GM19395 (cell line): ENCODE data around the gene OTOG.

Source experiments
- ATAC-seq: cut with Tn5 transposase; IDR thresholded peaks from one replicate; pipeline ENCODE4 v1.9.1; 2021; ENCODE audit warnings: mild to moderate bottlenecking, moderate library complexity; ENCODE audit not compliant: unreplicated experiment

OTOG gene

DNA sequence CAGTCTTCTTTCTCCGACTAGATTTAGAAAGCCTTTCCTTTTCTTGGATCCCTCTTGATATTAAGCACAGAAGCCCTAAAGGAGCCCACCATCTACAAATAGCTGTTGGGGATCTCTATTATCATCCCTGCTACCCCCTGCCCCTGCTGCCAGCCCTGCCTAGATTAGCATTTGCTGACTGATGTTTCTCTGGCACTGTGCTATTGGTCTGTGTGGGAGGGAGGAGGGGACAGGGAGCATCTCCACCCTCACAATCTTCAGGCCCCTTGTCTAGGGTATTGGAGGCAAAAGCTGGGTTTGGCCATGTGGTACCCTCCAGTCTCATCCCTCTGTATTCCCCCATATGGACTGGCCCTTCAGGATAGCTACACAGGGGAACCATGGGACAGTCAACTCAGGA lies 9.0 kb upstream of the OTOG start:
- no peak for ATAC-seq

- no peak for ATAC-seq
Observed at GRCh38 chr11:17538731-17539130, 8.3 kb upstream of the OTOG start.

DNA sequence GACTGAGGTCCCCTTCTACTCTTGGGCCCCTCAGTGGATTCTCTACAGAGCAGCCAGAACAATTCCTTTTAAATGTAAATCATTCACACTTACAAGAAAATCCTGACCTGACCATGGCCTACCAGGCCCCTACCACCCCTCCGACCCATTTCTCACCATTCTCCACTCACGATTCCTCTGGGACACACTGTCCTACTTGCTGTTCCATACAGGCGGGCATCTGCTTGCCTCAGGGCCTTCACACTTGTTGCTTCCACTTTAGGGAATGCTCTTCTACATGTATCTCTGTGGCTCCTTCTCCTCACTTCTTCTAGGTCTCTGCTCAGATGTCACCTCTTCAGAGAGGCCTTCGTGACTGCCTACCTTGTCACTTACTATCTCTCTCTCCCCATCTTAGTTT lies 6.3 kb upstream of the OTOG start:
- no peak for ATAC-seq

DNA sequence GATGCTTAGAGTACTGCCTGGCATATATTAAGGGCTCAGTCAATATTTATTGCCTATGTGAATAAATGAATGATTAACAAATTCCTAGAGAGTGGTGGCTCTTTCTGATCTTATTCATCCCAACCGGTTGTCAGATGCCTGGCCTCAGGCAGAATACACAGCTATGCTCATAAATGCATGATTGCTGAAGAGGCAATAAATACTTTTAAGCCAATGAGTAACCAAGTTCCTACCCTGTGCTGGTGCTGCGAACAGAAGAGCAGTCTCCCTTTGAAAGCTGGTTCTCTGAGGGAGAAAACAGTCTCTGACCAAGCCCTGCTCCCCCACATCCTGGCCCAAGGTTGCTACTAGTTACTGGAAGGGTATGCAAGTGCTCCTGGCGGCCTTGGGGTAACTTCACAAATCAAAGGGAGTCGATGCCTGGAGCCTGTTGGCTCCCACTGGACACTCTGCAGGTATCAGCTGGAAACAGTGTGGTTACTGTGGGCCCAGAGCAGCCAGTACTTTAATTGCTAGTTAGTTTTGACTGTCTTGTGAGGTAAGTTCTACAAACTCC lies 5.7 kb upstream of the OTOG start:
- no peak for ATAC-seq

DNA sequence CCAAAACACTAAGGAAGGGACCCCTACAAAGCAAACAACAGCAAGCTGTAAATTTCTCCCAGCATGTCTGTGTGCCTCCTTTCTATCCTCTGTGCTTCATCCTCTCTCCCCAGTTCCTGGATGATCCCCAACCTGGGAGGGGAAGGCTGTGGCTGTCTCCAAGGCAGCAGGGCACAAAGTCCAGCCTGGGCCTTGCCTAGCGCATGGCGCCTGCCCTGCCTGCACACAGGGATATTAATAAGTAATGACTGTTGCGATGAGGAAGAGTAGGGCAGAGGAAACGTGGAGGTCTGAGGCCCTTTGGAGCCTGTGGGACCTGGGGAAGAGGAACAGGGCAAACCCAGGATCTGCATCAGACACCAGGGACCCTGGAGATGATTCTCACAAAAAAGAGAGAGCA lies 4.8 kb upstream of the OTOG start:
- ATAC-seq, result no peak

DNA sequence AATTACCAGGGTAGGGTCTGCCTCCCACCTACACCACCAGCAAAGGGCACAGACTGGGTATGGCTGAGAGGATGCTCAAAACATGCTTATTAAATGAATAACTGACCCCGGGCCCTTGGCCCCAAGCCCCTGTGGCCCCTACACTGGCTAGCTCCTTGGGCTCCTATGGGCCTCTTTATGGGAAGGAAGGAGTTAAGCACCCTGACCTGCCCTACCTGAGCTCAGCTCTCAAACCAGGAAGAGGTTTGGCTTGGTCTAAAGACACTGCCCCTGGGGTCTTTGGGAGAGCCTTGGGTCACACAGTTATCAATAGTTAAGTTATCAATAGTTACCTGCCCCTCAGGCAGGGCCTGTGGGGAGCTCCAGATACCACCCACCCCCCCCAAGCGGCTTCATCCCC lies 4.0 kb upstream of the OTOG start:
- ATAC-seq, result no peak

GRCh38 chr11:17543574-17544180 lies 3.4 kb upstream of the OTOG start:
- ATAC-seq, result no peak

DNA sequence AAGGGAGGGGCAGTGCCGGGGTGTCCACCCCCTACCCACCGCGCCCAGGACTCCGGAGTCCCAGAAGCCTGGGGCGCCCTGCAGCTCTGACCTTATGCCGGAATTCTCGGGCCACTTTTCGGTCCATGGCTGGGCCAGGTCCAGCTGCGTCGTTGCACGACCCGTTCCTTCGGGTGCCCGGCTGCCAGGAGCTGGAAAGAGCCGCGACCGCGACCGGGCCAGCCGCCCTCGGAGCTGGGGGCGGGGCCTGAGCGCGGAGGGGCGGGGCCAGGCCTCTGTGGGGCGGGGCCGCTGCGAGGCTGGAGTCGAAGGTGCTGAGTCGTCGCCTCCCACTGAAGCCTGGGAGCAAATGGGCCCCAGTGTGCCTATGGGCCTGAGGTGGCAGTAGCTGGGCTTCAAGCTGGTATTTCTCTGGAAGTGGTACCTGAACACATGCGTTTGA lies 2.9 kb upstream of the OTOG start, which contains the start of gene USH1C:
TSS of gene USH1C (minus strand) at position 236 of the 442 bp plus-strand sequence. CDS start at position 127, 109 bp downstream.
- no peak for ATAC-seq

DNA sequence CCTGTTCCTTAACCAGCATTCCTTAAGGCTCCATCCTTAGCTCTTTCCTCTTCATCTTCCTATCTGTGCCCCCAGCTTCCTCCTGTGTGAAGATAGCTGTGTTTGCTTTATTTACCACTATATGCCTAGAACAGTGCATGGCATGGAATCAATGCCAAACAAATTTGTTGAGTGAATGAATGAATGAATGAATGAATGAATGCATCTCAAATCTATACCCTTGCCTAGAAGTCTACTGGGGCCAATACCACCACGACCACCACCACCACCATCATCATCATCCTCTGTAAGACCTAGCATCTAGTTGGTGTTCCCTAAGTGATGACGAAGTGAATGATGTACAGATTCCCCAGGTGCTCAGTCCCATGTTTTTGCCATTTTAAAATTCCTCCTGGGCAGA lies 819 bp upstream of the OTOG start:
- ATAC-seq, result no peak

GRCh38 chr11:17547932-17548331 lies 873 bp downstream of the OTOG start:
- ATAC-seq, result no peak

DNA sequence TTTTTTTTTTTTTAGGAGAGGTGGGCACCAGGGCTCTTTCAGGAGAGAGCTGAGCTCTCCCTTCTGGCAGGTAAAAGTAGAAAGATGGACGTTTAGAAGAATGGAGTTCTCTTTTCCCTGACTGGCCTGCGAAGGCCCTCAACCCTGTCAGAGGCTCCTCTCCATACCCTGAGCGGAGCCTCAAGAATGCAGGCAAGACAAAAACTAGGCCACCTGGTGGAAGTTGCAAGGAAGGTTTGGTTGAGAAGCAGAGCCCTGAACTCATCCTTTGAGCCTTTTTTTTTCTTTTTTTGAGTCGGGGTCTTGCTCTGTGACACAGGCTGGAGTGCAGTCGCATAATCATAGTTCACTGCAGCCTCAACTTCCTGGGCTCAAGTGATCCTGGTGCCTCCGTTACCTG lies 1.4 kb downstream of the OTOG start:
- no peak for ATAC-seq

DNA sequence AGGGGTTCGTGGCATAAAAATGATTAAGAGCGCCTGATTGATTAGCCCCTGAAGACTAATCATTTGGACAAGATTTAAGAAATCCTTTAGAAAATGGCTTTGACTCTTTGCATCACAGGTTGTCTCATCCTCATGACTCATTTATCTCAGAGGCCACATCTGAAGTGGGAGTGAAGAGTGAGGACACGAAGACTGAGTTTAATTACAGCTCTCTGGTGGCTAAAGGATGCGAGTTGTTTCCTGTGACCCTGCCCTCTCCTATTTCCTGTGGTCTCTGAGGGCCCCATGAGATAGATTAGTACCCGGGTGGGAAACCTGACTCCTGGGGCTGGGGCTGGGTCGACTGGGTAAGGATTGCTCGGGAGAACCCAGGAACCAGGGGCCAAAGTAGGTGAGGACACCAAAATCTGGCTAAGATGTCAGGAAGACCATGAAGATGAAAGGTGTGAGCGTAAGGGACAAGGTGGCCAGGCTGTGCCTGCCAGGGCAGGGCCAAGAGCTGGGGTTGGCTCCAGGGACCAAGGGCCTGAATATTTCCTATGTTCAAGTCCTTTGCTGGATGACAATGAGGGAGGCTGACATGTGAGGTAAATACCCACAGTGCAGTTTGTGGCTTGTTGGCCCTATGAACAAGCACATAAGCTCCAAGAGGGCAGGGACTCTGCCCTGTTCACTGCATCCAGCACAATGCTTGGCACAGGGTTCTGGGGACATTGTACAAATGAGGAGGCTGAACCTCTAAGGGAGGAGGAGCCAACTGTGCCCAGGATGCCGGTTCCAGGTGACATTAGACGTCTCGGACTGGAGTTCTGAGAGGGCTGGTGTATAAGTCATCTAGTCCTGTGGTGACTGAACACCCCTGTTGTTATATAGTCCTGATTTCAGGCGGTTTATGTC lies 3.6 kb downstream of the OTOG start:
- ATAC-seq, result no peak

- ATAC-seq, result no peak
Observed at GRCh38 chr11:17551347-17552040, 4.4 kb downstream of the OTOG start.

- ATAC-seq, result no peak
Observed at GRCh38 chr11:17552041-17552355, 4.9 kb downstream of the OTOG start.

GRCh38 chr11:17552392-17553248 lies 5.6 kb downstream of the OTOG start:
- ATAC-seq, result no peak

- no peak for ATAC-seq
Observed at GRCh38 chr11:17553249-17553546, 6.1 kb downstream of the OTOG start.

DNA sequence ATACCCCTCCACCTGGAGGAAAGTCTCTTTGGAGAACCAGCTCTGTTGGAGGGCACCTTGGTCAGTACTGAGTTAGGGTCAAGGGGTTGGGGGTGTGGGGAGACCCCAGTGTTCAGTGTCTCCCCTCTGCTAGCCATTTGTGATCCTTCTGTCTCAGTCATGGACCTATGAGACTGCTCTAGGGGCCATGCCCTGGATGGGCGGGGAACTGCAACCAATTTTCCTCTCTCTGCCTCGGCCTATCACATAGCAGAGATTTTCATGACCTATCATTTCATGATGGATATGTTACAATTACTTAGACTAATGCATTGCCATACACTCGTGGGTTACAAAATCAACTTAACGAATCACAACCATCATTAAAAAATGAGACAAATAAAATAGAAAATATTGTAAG lies 7.4 kb downstream of the OTOG start:
- no peak for ATAC-seq

DNA sequence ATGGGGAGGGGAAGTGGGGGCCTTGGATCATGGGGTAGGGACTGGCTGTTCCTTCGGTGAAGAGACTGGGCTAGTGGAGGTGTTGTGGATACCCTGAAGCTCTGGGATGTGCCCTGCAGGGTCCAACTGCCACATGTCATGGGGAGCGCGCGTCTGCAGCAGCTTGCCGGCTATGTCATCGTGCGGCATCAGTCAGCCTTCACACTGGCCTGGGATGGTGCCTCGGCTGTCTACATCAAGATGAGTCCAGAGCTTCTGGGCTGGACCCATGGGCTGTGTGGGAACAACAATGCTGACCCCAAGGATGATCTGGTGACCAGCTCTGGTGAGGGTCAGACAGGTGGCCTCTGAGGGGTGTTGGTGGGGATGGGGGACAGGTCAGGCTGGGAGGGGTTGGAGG lies 9.9 kb downstream of the OTOG start:
- no peak for ATAC-seq

DNA sequence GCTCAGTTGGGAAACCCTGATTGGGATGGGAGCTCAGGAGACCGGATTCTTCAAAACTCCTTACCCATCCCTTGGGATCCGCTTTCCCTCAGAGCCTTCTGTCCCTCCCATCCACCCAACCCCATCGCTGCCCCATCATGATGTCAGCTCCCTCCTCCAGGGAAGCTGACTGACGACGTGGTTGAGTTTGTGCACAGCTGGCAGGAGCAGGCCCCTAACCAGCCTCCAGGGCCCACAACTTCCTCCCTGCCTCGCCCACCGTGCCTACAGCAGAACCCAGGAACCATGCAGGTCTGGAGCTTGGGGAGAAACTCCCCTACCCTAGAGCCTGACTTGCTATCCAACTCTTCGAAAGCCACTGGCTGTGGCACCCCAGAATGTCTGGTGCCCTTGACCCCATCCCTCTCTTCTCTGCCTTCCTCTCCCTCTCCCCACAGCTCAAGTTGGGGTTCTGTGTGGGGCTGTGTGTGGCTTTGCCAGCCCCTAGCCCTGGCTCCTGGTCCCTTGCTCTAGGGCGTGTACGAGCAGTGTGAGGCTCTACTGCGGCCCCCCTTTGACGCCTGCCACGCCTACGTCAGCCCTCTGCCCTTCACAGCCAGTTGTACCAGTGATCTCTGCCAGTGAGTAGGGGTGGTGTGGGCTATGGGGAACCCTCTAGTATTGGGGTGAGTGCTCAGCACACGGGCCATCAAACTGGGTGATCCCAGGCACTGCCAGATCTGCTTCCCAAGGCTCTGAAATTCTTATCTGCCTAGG lies 11.1 kb downstream of the OTOG start:
- ATAC-seq, result no peak

GRCh38 chr11:17558916-17559315 lies 11.9 kb downstream of the OTOG start:
- no peak for ATAC-seq
